K562 (cell line): ENCODE results near the gene MYO16. TPM values are rescaled to one million over a fixed set of nuclear protein-coding genes. Genes with fewer than 3 reads are reported as not detected.

Experiments
- ATAC-seq: fragments of 200-7000 bp; cut with Tn5 transposase; 3 replicates; pipeline ENCODE4 v1.9.1; 2020; ENCODE audit warnings: moderate library complexity
- BruUV-seq: library from RNA; stranded (reverse); fragments of 400-500 nt; replicated peaks from 2 replicates; lab custom pipeline; 2021; lab: Mats Ljungman, UMichigan
- CTCF ChIA-PET: fragments of 300-600 bp; formaldehyde crosslinking; extraction: SDS; loops from one replicate; lab custom pipeline; 2021; ENCODE audit warnings: low intra/inter-chr PET ratio; lab: Yijun Ruan, JAX
- POLR2A ChIA-PET: fragments of 300-600, 350-650 bp; sonication (Branson Sonifier 250); formaldehyde crosslinking; extraction: SDS; loops from one replicate; lab custom pipeline; 2021; ENCODE audit warnings: antibody characterized with exemption, inconsistent platforms; lab: Yijun Ruan, JAX
- DNase-seq, 4 experiments: peaks; one replicate each; pipeline versions ENCODE4 v3.0.0 to v3.0.0-alpha.2; 2011 to 2018; ENCODE audit warnings: low spot score in 3 of 4, mixed read lengths in 3 of 4; ENCODE audit errors: extremely low read depth in 1 of 4
- FAIRE-seq: peaks from 2 replicates; lab custom pipeline; 2011; peaks lifted over from hg19 to GRCh38; lab: Jason Lieb, UNC
- H2AFZ ChIP-seq: 2 replicates; pipeline ENCODE4 v1.6.0; 2011; ENCODE audit warnings: low read depth, low read length, control low read depth, inconsistent platforms
- H3K27ac ChIP-seq: fragments of 200-600 bp; 3 replicates; pipeline ENCODE4 v1.8.0; 2011; ENCODE audit warnings: low read depth, mild to moderate bottlenecking, control low read depth, inconsistent platforms, low read length, moderate library complexity, mixed read lengths; ENCODE audit errors: extremely low read depth
- H3K27me3 ChIP-seq, 2 experiments: fragments of 300-600 bp in 1 of 2; 2 replicates in 1 of 2; 3 replicates in 1 of 2; pipeline versions ENCODE4 v1.6.0 to v1.8.0; 2011; ENCODE audit warnings: inconsistent platforms in 2 of 2, low read length in 2 of 2, mild to moderate bottlenecking in 1 of 2, mixed read lengths in 1 of 2, moderate library complexity in 1 of 2; ENCODE audit not compliant: control insufficient read depth in 2 of 2, insufficient read depth in 2 of 2
- H3K36me3 ChIP-seq: fragments of 300-600 bp; 3 replicates; pipeline ENCODE4 v1.8.0; 2011; ENCODE audit warnings: mild to moderate bottlenecking, low read length, inconsistent platforms; ENCODE audit not compliant: control insufficient read depth, insufficient read depth
- H3K4me1 ChIP-seq, 2 experiments: fragments of 200-600 bp in 1 of 2; replicated peaks in 1 of 2; 2 replicates in 1 of 2; 3 replicates in 1 of 2; pipeline versions ENCODE4 v1.5.1 to v1.8.0; 2011; ENCODE audit warnings: inconsistent platforms in 2 of 2, low read length in 2 of 2, mild to moderate bottlenecking in 1 of 2, mixed read lengths in 1 of 2, moderate library complexity in 1 of 2; ENCODE audit not compliant: control insufficient read depth in 2 of 2, insufficient read depth in 2 of 2
- H3K4me2 ChIP-seq: 2 replicates; pipeline ENCODE4 v1.6.1; 2011; ENCODE audit warnings: low read length, control low read depth, inconsistent platforms, mixed read lengths; ENCODE audit not compliant: insufficient read depth
- H3K4me3 ChIP-seq: fragments of 200-600 bp; sonication (generic), shearing (Covaris generic); 2 replicates; pipeline ENCODE4 v1.5.1; 2016; ENCODE audit warnings: control low read depth, inconsistent platforms
- H3K79me2 ChIP-seq: fragments of 200-600 bp; 3 replicates; pipeline ENCODE4 v1.8.0; 2011; ENCODE audit warnings: low read length, inconsistent platforms; ENCODE audit not compliant: control insufficient read depth, insufficient read depth
- H3K9ac ChIP-seq, 2 experiments: 2 replicates each; pipeline versions ENCODE4 v1.6.0 to v1.6.1; 2011; ENCODE audit warnings: low read depth in 2 of 2, low read length in 2 of 2, control low read depth in 1 of 2, inconsistent platforms in 1 of 2, mild to moderate bottlenecking in 1 of 2, mixed read lengths in 1 of 2; ENCODE audit not compliant: insufficient read depth in 1 of 2
- H3K9me1 ChIP-seq: one replicate; pipeline ENCODE4 v1.6.0; 2011; ENCODE audit warnings: inconsistent platforms, mild to moderate bottlenecking, low read length, moderate library complexity; ENCODE audit not compliant: control insufficient read depth, insufficient read depth
- H3K9me3 ChIP-seq: replicated peaks from 2 replicates; pipeline ENCODE4 v1.5.1; 2011; ENCODE audit warnings: low read depth, low read length, inconsistent platforms; ENCODE audit not compliant: control insufficient read depth, insufficient read depth
- H4K20me1 ChIP-seq: replicated peaks from 2 replicates; pipeline ENCODE4 v1.6.1; 2011; ENCODE audit warnings: low read length, inconsistent platforms, mixed read lengths; ENCODE audit not compliant: control insufficient read depth, insufficient read depth
- CEBPG ChIP-seq, 3 experiments: fragments of 200-800 bp in 1 of 3; sonication (Bioruptor generic) in 1 of 3; sonication (generic) in 1 of 3; formaldehyde crosslinking in 1 of 3; IDR thresholded peaks in 2 of 3; conservative IDR thresholded peaks in 1 of 3; 2 replicates each; pipeline versions ENCODE4 v1.6.1 to v1.8.0; 2016 to 2022; ENCODE audit warnings: missing compliant biosample characterization in 2 of 3, missing genetic modification characterization in 2 of 3, mild to moderate bottlenecking in 1 of 3, missing genetic modification reagents in 1 of 3
- E2F3 ChIP-seq: fragments of 250-450 bp; sonication (Bioruptor Pico); IDR thresholded peaks from 2 replicates; pipeline ENCODE4 v1.4.0; 2020; ENCODE audit warnings: mild to moderate bottlenecking
- ZNF274 ChIP-seq: IDR thresholded peaks from 2 replicates; pipeline ENCODE4 v1.6.1; 2011; ENCODE audit warnings: low read depth, mild to moderate bottlenecking, low read length, moderate library complexity, borderline replicate concordance
- ZNF551 ChIP-seq: fragments of 250-450 bp; sonication (Bioruptor Pico); IDR thresholded peaks from 2 replicates; pipeline ENCODE4 v1.5.0; 2021; ENCODE audit warnings: mild to moderate bottlenecking, moderate library complexity
- WGBS: fragments of 100-300 bp; shearing (Covaris generic); methylation state at CpG from one replicate; pipeline ENCODE4 v1.1.6; 2016; ENCODE audit warnings: low coverage, mixed read lengths; ENCODE audit not compliant: insufficient coverage; ENCODE audit errors: missing lambda C conversion rate; 5-methylcytosine and 5-hydroxymethylcytosine counted together
- in situ Hi-C: fragments of 300-500 bp; cut with MboI; formaldehyde crosslinking; loops from 4 replicates; pipeline ENCODE4 v1.15.0; 2018; ENCODE audit warnings: inconsistent platforms, mixed read lengths
- intact Hi-C: fragments of 100-400 bp; cut with micrococcal nuclease; formaldehyde crosslinking; loops from 2 replicates; pipeline ENCODE4 v1.14.2; 2022
- polyA plus RNA-seq, 8 experiments: library from polyadenylated mRNA; depleted of rRNA in 4 of 8; stranded (reverse) in 5 of 8; unstranded in 3 of 8; fragments of >200 nt; fragmentation: Nextera tagmentation in 2 of 8; fragmentation: Illumina TruSeq in 1 of 8; extraction: Ambion mirVana in 2 of 8; extraction: Trizol in 1 of 8; gene quantifications; 2 replicates each; pipeline versions ENCODE4 v1.2.1 to v1.2.3, GENCODE V29; 2011 to 2014; ENCODE audit warnings: inconsistent platforms in 1 of 8, missing spikeins in 1 of 8
- total RNA-seq, 7 experiments: library from RNA; depleted of rRNA in 6 of 7; stranded (reverse); fragments of >200 nt in 6 of 7; fragmentation: Illumina TruSeq in 2 of 7; extraction: Trizol in 2 of 7; gene quantifications; 2 replicates each; pipeline versions ENCODE4 v1.2.1 to v1.2.3, GENCODE V29; 2011 to 2021; ENCODE audit warnings: low replicate concordance in 1 of 7
- TF ChIP-seq, protein P1 (sequence below): fragments of 250-450 bp; sonication (Bioruptor Pico); IDR thresholded peaks from 2 replicates; pipeline ENCODE4 v1.5.0; 2021

MYO16 gene
- total and polyA plus RNA-seq, 9 of the 15 experiments (the other 6 are each of a cell fraction or from before 2014, with no cell fraction given) = 4.3 to 45.7 (median 12.1) TPM

DNA sequence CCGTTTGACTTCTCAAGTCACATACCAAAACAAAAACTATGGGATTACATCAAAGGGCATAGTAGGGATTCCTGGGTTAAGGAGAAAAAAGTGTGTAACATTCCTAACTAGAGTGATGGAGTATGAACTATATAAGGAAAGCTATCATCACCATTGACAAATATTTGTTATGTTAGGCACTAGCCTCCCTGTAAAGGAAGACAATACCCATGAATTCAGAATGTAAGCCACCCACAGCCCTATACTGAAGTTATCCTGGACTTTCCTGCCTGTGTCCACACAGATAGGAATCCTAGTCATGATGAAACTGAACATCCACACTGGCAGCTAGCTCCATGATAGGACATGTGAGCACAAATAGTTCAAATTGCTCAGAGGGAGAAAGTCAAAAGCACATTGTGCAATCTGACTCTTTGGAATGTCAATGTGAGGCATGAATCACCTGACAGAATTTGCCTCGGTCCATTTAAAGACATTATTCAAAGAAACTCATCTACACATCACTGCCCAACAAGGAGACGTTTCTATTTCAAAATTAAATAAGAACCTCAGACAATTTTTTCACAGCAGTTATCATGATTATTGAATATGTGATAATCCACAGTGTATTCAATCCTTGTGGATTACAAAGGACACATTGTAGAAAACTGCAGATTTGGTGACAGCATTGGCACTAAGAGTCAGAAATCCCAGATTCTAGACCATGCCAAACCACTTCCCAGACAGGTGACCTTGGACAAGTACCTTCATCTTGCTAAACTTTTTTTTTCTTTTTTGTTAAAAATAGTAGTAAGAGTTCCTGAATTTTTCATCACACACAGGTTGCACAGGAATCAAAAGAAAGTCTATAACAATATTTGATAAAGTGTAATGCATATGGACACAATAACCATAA is 627.7 kb downstream of the MYO16 start:
- no peak for TF ChIP-seq ZNF274
- TF ChIP-seq CEBPG (CRISPR knock-in tag; IDR thresholded peaks at IDR 0.05) = no peak
- 0 out of 4 replicates have a peak, but pooled peaks of 1 of the 2 experiments have one; percentile 17 for TF ChIP-seq CEBPG (tag; conservative IDR thresholded peaks at IDR 0.05 in 1 of 2, IDR thresholded peaks at IDR 0.05 in 1 of 2)
- TF ChIP-seq E2F3 (CRISPR knock-in tag) = no peak
- TF ChIP-seq, protein P1, sequence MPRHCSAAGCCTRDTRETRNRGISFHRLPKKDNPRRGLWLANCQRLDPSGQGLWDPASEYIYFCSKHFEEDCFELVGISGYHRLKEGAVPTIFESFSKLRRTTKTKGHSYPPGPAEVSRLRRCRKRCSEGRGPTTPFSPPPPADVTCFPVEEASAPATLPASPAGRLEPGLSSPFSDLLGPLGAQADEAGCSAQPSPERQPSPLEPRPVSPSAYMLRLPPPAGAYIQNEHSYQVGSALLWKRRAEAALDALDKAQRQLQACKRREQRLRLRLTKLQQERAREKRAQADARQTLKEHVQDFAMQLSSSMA (CRISPR knock-in tag) = no peak
- TF ChIP-seq ZNF551 (CRISPR knock-in tag) = no peak
- Histone ChIP-seq H3K9ac (no peak overlapping the region), H3K4me1 (no peaks in the 10 kb centered on the region), H3K9me3 (no peaks in the 10 kb centered on the region), H3K27ac (no peak overlapping the region), H3K9me1 (no peaks in the 10 kb centered on the region), H3K36me3 (no peaks in the 10 kb centered on the region), H2AFZ (no peak overlapping the region), H3K4me3 (no peak overlapping the region), H3K4me2 (no peak overlapping the region), H3K27me3 (no peaks in the 10 kb centered on the region), H4K20me1 (no peaks in the 10 kb centered on the region), H3K79me2 (no peaks in the 10 kb centered on the region)
- ChIA-PET POLR2A (no interaction called here), CTCF (no interaction called here)
- in situ Hi-C loops = no loop called here
- DNase-seq = no peak
- no peak for FAIRE-seq
- WGBS = 0% methylated on average over 3 of the region's 3 CpGs
- intact Hi-C loops = no loop called here
- no peak for ATAC-seq
- BruUV-seq = no TSS peak
